Mesenchymal stem cell (in vitro differentiated cells and primary cell): ENCODE data around the gene FAM167B. TPM values are rescaled to one million over a fixed set of nuclear protein-coding genes. Genes with fewer than 3 reads are reported as not detected.

Source experiments
- DNase-seq: peaks from one replicate; pipeline ENCODE4 v3.0.0-alpha.2; 2013
- H2AFZ ChIP-seq: one replicate; pipeline ENCODE4 v1.6.1; 2013; ENCODE audit warnings: low read depth, mild to moderate bottlenecking, control low read depth, inconsistent platforms, low read length, moderate library complexity
- H2AK5ac ChIP-seq: 2 replicates; pipeline ENCODE4 v1.6.1; 2013; ENCODE audit warnings: low read length, moderate library complexity, mild to moderate bottlenecking, inconsistent platforms; ENCODE audit not compliant: severe bottlenecking
- H2BK120ac ChIP-seq: one replicate; pipeline ENCODE4 v1.6.1; 2013; ENCODE audit warnings: low read depth, mild to moderate bottlenecking, inconsistent platforms, low read length, moderate library complexity
- H2BK12ac ChIP-seq, 2 experiments: one replicate each; pipeline ENCODE4 v1.6.1; 2013; ENCODE audit warnings: inconsistent platforms in 2 of 2, low read length in 2 of 2, mild to moderate bottlenecking in 2 of 2, moderate library complexity in 2 of 2, control low read depth in 1 of 2
- H2BK15ac ChIP-seq: one replicate; pipeline ENCODE4 v1.6.1; 2013; ENCODE audit warnings: mild to moderate bottlenecking, low read depth, inconsistent platforms; ENCODE audit not compliant: poor library complexity, severe bottlenecking
- H2BK5ac ChIP-seq: 2 replicates; pipeline ENCODE4 v1.6.1; 2013; ENCODE audit warnings: low read depth, mild to moderate bottlenecking, low read length, control low read depth, inconsistent platforms; ENCODE audit not compliant: poor library complexity, severe bottlenecking
- H3K14ac ChIP-seq, 2 experiments: one replicate each; pipeline ENCODE4 v1.6.1; 2013; ENCODE audit warnings: inconsistent platforms in 2 of 2, low read length in 2 of 2, control low read depth in 1 of 2, mild to moderate bottlenecking in 1 of 2, moderate library complexity in 1 of 2
- H3K18ac ChIP-seq, 2 experiments: one replicate each; pipeline ENCODE4 v1.6.1; 2013; ENCODE audit warnings: inconsistent platforms in 2 of 2, low read length in 2 of 2, control low read depth in 1 of 2, low read depth in 1 of 2, mild to moderate bottlenecking in 1 of 2
- H3K23ac ChIP-seq, 2 experiments: one replicate each; pipeline ENCODE4 v1.6.1; 2013; ENCODE audit warnings: inconsistent platforms in 2 of 2, low read length in 2 of 2, mild to moderate bottlenecking in 2 of 2, moderate library complexity in 2 of 2, control low read depth in 1 of 2
- H3K27ac ChIP-seq: 2 replicates; pipeline ENCODE4 v1.5.1; 2013; ENCODE audit warnings: mild to moderate bottlenecking, moderate library complexity, low read length, control low read depth, inconsistent platforms; ENCODE audit not compliant: poor library complexity, severe bottlenecking
- H3K27me3 ChIP-seq, 2 experiments: 2 replicates each; pipeline versions ENCODE4 v1.6.1 to v1.7.0; 2013; ENCODE audit warnings: low read length in 2 of 2, mild to moderate bottlenecking in 2 of 2, moderate library complexity in 2 of 2, control low read depth in 1 of 2, inconsistent platforms in 1 of 2; ENCODE audit not compliant: control insufficient read depth in 1 of 2, insufficient read depth in 1 of 2
- H3K36me3 ChIP-seq, 2 experiments: 2 replicates each; pipeline versions ENCODE4 v1.6.1 to v1.7.0; 2013; ENCODE audit warnings: low read length in 2 of 2, control low read depth in 1 of 2, inconsistent platforms in 1 of 2, low read depth in 1 of 2, mild to moderate bottlenecking in 1 of 2; ENCODE audit not compliant: insufficient read depth in 2 of 2, control insufficient read depth in 1 of 2
- H3K4ac ChIP-seq, 2 experiments: one replicate each; pipeline ENCODE4 v1.6.1; 2013; ENCODE audit warnings: inconsistent platforms in 2 of 2, low read length in 2 of 2, mild to moderate bottlenecking in 2 of 2, moderate library complexity in 2 of 2, control low read depth in 1 of 2, low read depth in 1 of 2
- H3K4me1 ChIP-seq: 2 replicates; pipeline ENCODE4 v1.6.1; 2013; ENCODE audit warnings: low read depth, low read length, control low read depth; ENCODE audit not compliant: control insufficient read depth, insufficient read depth
- H3K4me2 ChIP-seq: 2 replicates; pipeline ENCODE4 v1.6.1; 2013; ENCODE audit warnings: low read length, mild to moderate bottlenecking, inconsistent platforms; ENCODE audit not compliant: poor library complexity, severe bottlenecking
- H3K4me3 ChIP-seq, 2 experiments: 2 replicates each; pipeline versions ENCODE4 v1.5.1 to v1.7.0; 2013; ENCODE audit warnings: low read length in 2 of 2, mild to moderate bottlenecking in 2 of 2, control low read depth in 1 of 2, low read depth in 1 of 2; ENCODE audit not compliant: insufficient read depth in 1 of 2
- H3K79me1 ChIP-seq: replicated peaks from 2 replicates; pipeline ENCODE4 v1.6.1; 2013; ENCODE audit warnings: mild to moderate bottlenecking, control low read depth, low read length, inconsistent platforms; ENCODE audit not compliant: poor library complexity, severe bottlenecking
- H3K9ac ChIP-seq: 2 replicates; pipeline ENCODE4 v1.7.0; 2013; ENCODE audit warnings: mild to moderate bottlenecking, low read length, moderate library complexity
- H3K9me3 ChIP-seq: 2 replicates; pipeline ENCODE4 v1.7.0; 2013; ENCODE audit warnings: mild to moderate bottlenecking, low read length; ENCODE audit not compliant: control insufficient read depth
- H4K8ac ChIP-seq: one replicate; pipeline ENCODE4 v1.6.1; 2013; ENCODE audit warnings: inconsistent platforms, mild to moderate bottlenecking, low read length, moderate library complexity
- H4K91ac ChIP-seq: one replicate; pipeline ENCODE4 v1.6.1; 2013; ENCODE audit warnings: mild to moderate bottlenecking, low read length, inconsistent platforms
- WGBS: methylation state at CpG from one replicate; pipeline ENCODE4 v1.1.7; 2013; ENCODE audit warnings: mixed read lengths; 5-methylcytosine and 5-hydroxymethylcytosine counted together
- polyA plus RNA-seq, 2 experiments: library from polyadenylated mRNA; stranded (reverse); fragments of 200-250 nt; gene quantifications; one replicate each; pipeline ENCODE4 v1.2.3, GENCODE V29; 2013

The FAM167B gene
- 0.52 TPM for polyA plus RNA-seq (2013, experiment 1 of 2)
- polyA plus RNA-seq (2013, experiment 2 of 2): 0.45 TPM

DNA sequence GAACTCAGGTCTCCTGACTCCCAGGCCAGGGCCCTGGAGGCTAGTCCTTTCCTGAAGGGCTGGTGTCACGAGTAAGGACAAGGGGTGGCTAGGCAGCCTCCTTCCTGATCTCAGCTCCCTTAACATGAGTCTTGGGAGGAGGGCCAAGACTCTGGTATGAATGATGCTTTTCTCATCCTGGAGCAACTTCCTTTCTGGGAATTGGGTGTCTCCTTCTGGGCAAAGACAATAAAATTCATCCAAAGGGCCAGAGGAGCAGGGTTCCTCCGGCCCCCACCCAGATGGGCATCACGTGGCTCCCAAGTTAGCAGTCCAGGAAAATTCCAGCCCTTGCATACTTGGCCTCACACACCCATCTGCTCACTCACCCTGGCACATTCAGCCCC, at the start of gene FAM167B:
Gene FAM167B, plus strand, starts transcription at position 335 of the 386 bp plus-strand sequence. CDS start 200 bp downstream, outside the sequence.
- Histone ChIP-seq H2AK5ac (no peak within 1 kb of the TSS), H4K91ac (peak within 1 kb of the TSS; percentile 1), H3K14ac (no peak within 1 kb of the TSS), H3K18ac (no peak within 1 kb of the TSS), H3K4me1 (peaks cover 27% of the 10 kb centered on the region), H2BK5ac (no peak within 1 kb of the TSS), H3K4me2 (no peak within 1 kb of the TSS), H3K36me3 (no peaks in the 10 kb centered on the region), H3K4ac (no peak within 1 kb of the TSS), H2BK15ac (no peak within 1 kb of the TSS), H3K27me3 (peaks cover 0 to 4% of the 10 kb centered on the region in 2 experiments), H3K4me3 (peak within 1 kb of the TSS in 1 of 2 experiments; percentile 37), H3K9me3 (no peaks in the 10 kb centered on the region), H3K79me1 (no peaks in the 10 kb centered on the region), H2BK120ac (no peak within 1 kb of the TSS), H3K23ac (no peak within 1 kb of the TSS), H3K27ac (no peak within 1 kb of the TSS), H3K9ac (peak within 1 kb of the TSS; percentile 67), H2AFZ (no peak within 1 kb of the TSS), H4K8ac (no peak within 1 kb of the TSS), H2BK12ac (no peak within 1 kb of the TSS)
- WGBS: 91% methylated on average over 3 of the region's 3 CpGs
- DNase-seq: no peak

DNA sequence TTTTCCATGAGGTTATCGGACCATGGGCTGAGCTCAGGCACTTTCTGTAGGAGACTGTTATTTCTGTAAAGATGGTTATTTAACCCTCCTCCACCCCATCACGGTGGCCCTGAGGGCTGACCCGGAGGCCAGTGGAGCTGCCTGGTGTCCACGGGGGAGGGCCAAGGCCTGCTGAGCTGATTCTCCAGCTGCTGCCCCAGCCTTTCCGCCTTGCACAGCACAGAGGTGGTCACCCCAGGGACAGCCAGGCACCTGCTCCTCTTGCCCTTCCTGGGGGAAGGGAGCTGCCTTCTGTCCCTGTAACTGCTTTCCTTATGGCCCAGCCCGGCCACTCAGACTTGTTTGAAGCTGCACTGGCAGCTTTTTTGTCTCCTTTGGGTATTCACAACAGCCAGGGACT, 49.2 kb upstream of the FAM167B start:
- Histone ChIP-seq H2BK120ac (no peak overlapping the region), H4K8ac (no peak overlapping the region), H3K14ac (no peak overlapping the region), H3K27ac (no peak overlapping the region), H2AFZ (no peak overlapping the region), H3K9me3 (no peaks in the 10 kb centered on the region), H3K18ac (no peak overlapping the region), H3K4me2 (no peak overlapping the region), H3K4ac (no peak overlapping the region), H3K4me3 (no peak overlapping the region), H3K23ac (no peak overlapping the region), H2AK5ac (no peak overlapping the region), H3K4me1 (peaks cover 30% of the 10 kb centered on the region), H2BK12ac (no peak overlapping the region), H3K36me3 (peaks cover 52 to 58% of the 10 kb centered on the region in 2 experiments), H2BK5ac (no peak overlapping the region), H4K91ac (no peak overlapping the region), H2BK15ac (no peak overlapping the region), H3K9ac (no peak overlapping the region), H3K79me1 (peaks cover 10% of the 10 kb centered on the region), H3K27me3 (no peaks in the 10 kb centered on the region)
- no peak for DNase-seq
- 79% methylated on average over 5 of the region's 6 CpGs for WGBS

DNA sequence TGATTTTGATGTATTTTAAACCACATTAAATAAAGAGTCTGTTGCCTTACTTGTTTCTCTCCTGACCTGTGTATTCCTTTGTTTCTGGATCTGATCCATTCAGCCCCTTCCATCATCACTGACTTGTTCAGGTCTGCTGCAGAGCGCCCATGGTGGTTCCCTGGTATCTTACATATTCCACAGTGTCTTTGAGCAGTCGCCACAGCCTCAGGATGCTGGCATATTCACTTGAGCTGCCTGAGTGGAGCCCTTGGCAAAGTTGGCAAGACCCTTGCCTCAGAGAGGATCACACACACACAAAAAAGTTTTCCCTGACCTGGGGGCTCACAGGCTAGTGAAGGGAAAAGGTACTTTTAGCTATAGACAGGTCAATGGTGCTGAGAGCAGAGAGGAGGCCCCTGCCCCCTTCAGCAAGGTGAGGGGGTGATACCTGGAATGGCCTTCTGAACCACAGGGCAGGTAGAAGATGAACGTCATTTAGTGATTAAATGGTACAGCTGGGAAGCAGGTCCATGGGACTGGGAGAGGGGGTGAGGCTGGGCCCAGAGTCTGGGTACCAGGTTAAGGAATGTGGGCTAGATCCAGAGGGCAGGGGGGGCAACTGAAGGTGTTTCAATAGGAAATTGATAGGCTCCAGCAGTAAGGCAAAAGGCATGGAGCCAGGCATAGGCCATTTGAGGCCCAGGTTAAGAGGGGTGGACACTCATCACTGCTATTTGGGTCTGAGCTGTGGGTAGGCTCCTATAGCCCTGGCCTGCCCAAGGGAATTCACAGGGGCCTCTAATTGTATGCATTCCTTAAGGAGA, 48.6 kb upstream of the FAM167B start:
- Histone ChIP-seq H2BK120ac (no peak overlapping the region), H3K36me3 (peaks cover 47 to 52% of the 10 kb centered on the region in 2 experiments), H3K27me3 (no peaks in the 10 kb centered on the region), H2AFZ (no peak overlapping the region), H3K9ac (no peak overlapping the region), H3K27ac (no peak overlapping the region), H3K18ac (no peak overlapping the region), H4K8ac (no peak overlapping the region), H3K4me3 (no peak overlapping the region), H2AK5ac (no peak overlapping the region), H4K91ac (no peak overlapping the region), H2BK5ac (no peak overlapping the region), H3K23ac (no peak overlapping the region), H3K14ac (no peak overlapping the region), H3K9me3 (no peaks in the 10 kb centered on the region), H3K4ac (no peak overlapping the region), H3K4me1 (peaks cover 30% of the 10 kb centered on the region), H2BK15ac (no peak overlapping the region), H3K4me2 (no peak overlapping the region), H3K79me1 (peaks cover 6% of the 10 kb centered on the region), H2BK12ac (no peak overlapping the region)
- DNase-seq: no peak
- WGBS: 97% methylated on average over 3 of the region's 3 CpGs

DNA sequence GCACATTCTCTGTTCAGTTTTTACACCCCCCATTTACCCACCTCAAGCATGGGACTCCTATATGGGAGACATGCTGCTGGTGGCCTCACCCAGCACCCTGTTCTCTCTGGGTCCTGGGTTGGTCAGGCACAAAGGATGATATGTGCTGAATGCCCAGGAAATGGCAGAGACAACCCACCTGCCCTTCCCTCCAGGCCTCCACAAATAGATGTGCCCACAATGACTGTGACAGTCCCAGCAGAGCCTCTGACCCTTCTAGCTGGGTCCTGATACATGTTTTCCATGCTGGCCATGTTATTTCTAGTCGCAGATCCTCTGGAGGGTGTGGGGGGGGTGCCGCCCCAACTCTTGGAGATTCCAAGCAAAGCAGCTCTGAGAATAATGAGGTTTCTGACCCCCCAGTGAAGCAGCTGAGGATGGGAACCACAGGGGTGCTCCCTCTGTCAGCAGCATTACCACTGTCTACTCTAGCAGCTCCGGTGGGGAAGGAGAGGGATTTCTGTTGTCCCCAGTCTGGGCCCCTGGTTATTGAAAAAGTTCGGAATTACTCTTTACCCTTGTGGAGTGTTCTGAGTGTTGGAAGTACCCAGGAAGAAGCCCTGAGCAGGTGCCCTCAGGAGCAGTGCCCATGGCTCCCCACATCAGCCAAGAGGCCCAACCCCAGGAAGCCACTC, 47.8 kb upstream of the FAM167B start:
- WGBS: 86% methylated on average over 4 of the region's 4 CpGs
- Histone ChIP-seq H4K8ac (peak overlapping the region; percentile 35), H3K9ac (peak overlapping the region; percentile 88)

More for the DNA sequence above, 47.8 kb upstream of the FAM167B start:
- no peak for DNase-seq
- Histone ChIP-seq H2BK5ac (no peak overlapping the region), H3K36me3 (peaks cover 44 to 45% of the 10 kb centered on the region in 2 experiments), H3K14ac (peak overlapping the region in 1 of 2 experiments; percentile 11), H3K27ac (no peak overlapping the region), H3K18ac (peak overlapping the region; percentile 46 to 71), H2BK15ac (no peak overlapping the region), H2AK5ac (peak overlapping the region; percentile 33), H4K91ac (peak overlapping the region; percentile 19), H3K23ac (no peak overlapping the region), H3K4me1 (peaks cover 30% of the 10 kb centered on the region), H3K9me3 (no peaks in the 10 kb centered on the region), H2AFZ (no peak overlapping the region), H3K4me2 (no peak overlapping the region), H3K4ac (peak overlapping the region in 1 of 2 experiments; percentile 46), H3K79me1 (peaks cover 6% of the 10 kb centered on the region), H3K27me3 (no peaks in the 10 kb centered on the region), H3K4me3 (peak overlapping the region in 1 of 2 experiments; percentile 84), H2BK12ac (no peak overlapping the region), H2BK120ac (no peak overlapping the region)
